ENCODE results near the gene HSD17B13. TPM values are rescaled to one million over a fixed set of nuclear protein-coding genes. Genes with fewer than 3 reads are reported as not detected.
"Not testable (repeated sequence)": the region's sequence is repeated elsewhere in the genome, so short reads cannot be mapped to it uniquely, and the experiment has no call there.

The HSD17B13 gene
- total and polyA plus RNA-seq, 2 of the 13 experiments (the other 11 are each of a cell fraction or from before 2014, with no cell fraction given), result 0.04 to 0.15 TPM

- ATAC-seq (no peak), FAIRE-seq (no peak), DNase-seq (ENCODE audit: low spot score) (no peak)
- in situ Hi-C loops (cut with HindIII; ENCODE audit: extremely low pct_ligation_motif_present, low pct_unique_long_range_greater_than_20kb), result no loop called here
- H3K4me2 ChIP-seq (ENCODE audit: low read depth, low read length), result no peak overlapping the region
- BruUV-seq (replicated peaks), result no TSS peak
- no peaks in the 10 kb centered on the region for H3K79me2 ChIP-seq (ENCODE audit: insufficient read depth, low read length)
- POLR2A ChIA-PET, result no interaction called here
- H3K9me3 ChIP-seq (ENCODE audit: low read length), result no peaks in the 10 kb centered on the region
- CTCF ChIA-PET (ENCODE audit: low intra/inter-chr PET ratio, low total read pairs), result no interaction called here
- H3K27ac ChIP-seq (ENCODE audit: extremely low read length, insufficient read depth, low read length), result no peak overlapping the region
- H2AFZ ChIP-seq (ENCODE audit: low read length), result no peak overlapping the region
- H3K4me3 ChIP-seq (replicated peaks in 1 of 3; ENCODE audit: insufficient read depth in 1 of 3, low read depth in 2 of 3, low read length in 3 of 3), result no peak overlapping the region
- intact Hi-C loops (cut with micrococcal nuclease; ENCODE audit: unreplicated experiment), result no loop called here
- H4K20me1 ChIP-seq (ENCODE audit: insufficient read depth, low read length), result no peaks in the 10 kb centered on the region
- H3K9ac ChIP-seq (ENCODE audit: insufficient read depth, low read depth, low read length), result no peak overlapping the region
- H3K36me3 ChIP-seq (replicated peaks in 1 of 2; ENCODE audit: control insufficient read depth in 1 of 2, insufficient read depth in 2 of 2, low read length in 2 of 2), result no peaks in the 10 kb centered on the region
- TF ChIP-seq MTERF4 (CRISPR knock-in tag; IDR thresholded peaks at IDR 0.05) (no peak), RXRA (CRISPR knock-in tag; IDR thresholded peaks at IDR 0.05) (no peak), RFX5 (IDR thresholded peaks at IDR 0.05; ENCODE audit: low read depth, low read length) (no peak), FOXO4 (CRISPR knock-in tag; conservative IDR thresholded peaks at IDR 0.05) (no peak), NR0B2 (CRISPR knock-in tag; IDR thresholded peaks at IDR 0.05) (no peak), ARID2 (CRISPR knock-in tag; IDR thresholded peaks at IDR 0.05; ENCODE audit: borderline replicate concordance) (no peak), DPF2 (CRISPR knock-in tag; IDR thresholded peaks at IDR 0.05; ENCODE audit: borderline replicate concordance, low read depth) (no peak), SNAPC5 (CRISPR knock-in tag; IDR thresholded peaks at IDR 0.05; ENCODE audit: borderline replicate concordance) (no peak)
- H3K4me1 ChIP-seq (ENCODE audit: insufficient read depth, low read length), result no peaks in the 10 kb centered on the region
- WGBS (ENCODE audit: low lambda C conversion rate), result 88% methylated on average over 3 of the region's 3 CpGs
- H3K27me3 ChIP-seq (ENCODE audit: control insufficient read depth in 1 of 2, insufficient read depth in 2 of 2, low read length in 2 of 2), result no peaks in the 10 kb centered on the region; a peak in 1 of 5 replicates
These were observed 5.7 kb downstream of the HSD17B13 start for GRCh38 chr4:87316961-87317360.

- H3K9ac ChIP-seq (ENCODE audit: insufficient read depth, low read depth, low read length); DNase-seq (ENCODE audit: low spot score); FAIRE-seq; H3K36me3 ChIP-seq (replicated peaks in 1 of 2; ENCODE audit: control insufficient read depth in 1 of 2, insufficient read depth in 2 of 2, low read length in 2 of 2); BruUV-seq (replicated peaks); H3K27me3 ChIP-seq (ENCODE audit: control insufficient read depth in 1 of 2, insufficient read depth in 2 of 2, low read length in 2 of 2); ATAC-seq; H3K27ac ChIP-seq (ENCODE audit: extremely low read length, insufficient read depth, low read length); H3K4me3 ChIP-seq (replicated peaks in 1 of 3; ENCODE audit: insufficient read depth in 1 of 3, low read depth in 2 of 3, low read length in 3 of 3); H3K79me2 ChIP-seq (ENCODE audit: insufficient read depth, low read length); H3K4me2 ChIP-seq (ENCODE audit: low read depth, low read length); H4K20me1 ChIP-seq (ENCODE audit: insufficient read depth, low read length); H3K9me3 ChIP-seq (ENCODE audit: low read length); H3K4me1 ChIP-seq (ENCODE audit: insufficient read depth, low read length); H2AFZ ChIP-seq (ENCODE audit: low read length); in situ Hi-C loops (cut with HindIII; ENCODE audit: extremely low pct_ligation_motif_present, low pct_unique_long_range_greater_than_20kb); POLR2A ChIA-PET; CTCF ChIA-PET (ENCODE audit: low intra/inter-chr PET ratio, low total read pairs): not testable (repeated sequence)
- intact Hi-C loops (cut with micrococcal nuclease; ENCODE audit: unreplicated experiment), result loop anchor here (1.0 kb wide), 1 partner anchor 37 kb away; no protein-coding TSS in a partner anchor
- WGBS (ENCODE audit: low lambda C conversion rate), result 83% methylated on average over 4 of the region's 4 CpGs
These were observed 7.7 kb downstream of the HSD17B13 start for GRCh38 chr4:87315000-87315399.
